Sigmoid colon (tissue), 7 donors: ENCODE results near the gene RPP40. TPM values are rescaled to one million over a fixed set of nuclear protein-coding genes. Genes with fewer than 3 reads are reported as not detected.
A peak's percentile ranks its signal among the peaks of the same experiment; 100 is the strongest.

Experiments
- DNase-seq: peaks from one replicate; pipeline ENCODE4 v3.0.0-alpha.2; 2019
- H3K27ac ChIP-seq, 4 donors: fragments of 200-600 bp; sonication (generic); one replicate each; pipeline ENCODE4 v1.5.1; 2016 to 2019; ENCODE audit warnings: mild to moderate bottlenecking in 1 of 4
- H3K27me3 ChIP-seq, 3 donors: fragments of 200-600 bp; sonication (generic); one replicate each; pipeline ENCODE4 v1.5.1; 2019; ENCODE audit warnings: mild to moderate bottlenecking in 1 of 3
- H3K36me3 ChIP-seq, 4 donors: fragments of 200-600 bp; sonication (generic); one replicate each; pipeline ENCODE4 v1.5.1; 2016 to 2019
- H3K4me1 ChIP-seq, 4 donors: fragments of 200-600 bp; sonication (generic); one replicate each; pipeline ENCODE4 v1.5.1; 2017 to 2019
- H3K4me3 ChIP-seq, 4 donors: fragments of 200-600 bp; sonication (generic); one replicate each; pipeline ENCODE4 v1.5.1; 2017 to 2019; ENCODE audit warnings: mild to moderate bottlenecking in 2 of 4, moderate library complexity in 1 of 4
- H3K9me3 ChIP-seq, 4 donors: fragments of 200-600 bp in 3 of 4; sonication (generic) in 3 of 4; one replicate each; pipeline versions ENCODE4 v1.5.1 to v1.6.1; 2013 to 2019
- CTCF ChIP-seq, 4 experiments: fragments of 450-650 bp in 3 of 4; fragments of 200-600 bp in 1 of 4; IDR thresholded peaks; one replicate each; pipeline ENCODE4 v1.5.1; 2016 to 2019; ENCODE audit warnings: antibody characterized with exemption in 4 of 4, mild to moderate bottlenecking in 3 of 4, moderate library complexity in 2 of 4
- EP300 ChIP-seq, 4 donors: sonication (generic); formaldehyde crosslinking; IDR thresholded peaks; one replicate each; pipeline ENCODE4 v1.6.1; 2017; ENCODE audit warnings: antibody characterized with exemption in 4 of 4
- POLR2A ChIP-seq, 2 donors: fragments of 450-650 bp; IDR thresholded peaks; one replicate each; pipeline ENCODE4 v1.6.1; 2016; ENCODE audit warnings: antibody characterized with exemption in 2 of 2, mild to moderate bottlenecking in 2 of 2, moderate library complexity in 2 of 2
- POLR2AphosphoS5 ChIP-seq, 4 donors: sonication (generic); formaldehyde crosslinking; IDR thresholded peaks; one replicate each; pipeline ENCODE4 v1.6.1; 2017; ENCODE audit warnings: antibody characterized with exemption in 4 of 4
- WGBS, 2 donors: extraction: QIAGEN DNeasy Blood & Tissue Kit; methylation state at CpG; one replicate each; pipeline ENCODE4 v1.1.7; 2013; 5-methylcytosine and 5-hydroxymethylcytosine counted together
- intact Hi-C: fragments of 100-400 bp; cut with DNase I; formaldehyde crosslinking; loops from one replicate; pipeline ENCODE4 v1.15.1; 2023
- polyA plus RNA-seq, 3 donors: library from polyadenylated mRNA; stranded (reverse); fragments of 200-250 nt; gene quantifications; one replicate each; pipeline ENCODE4 v1.2.3, GENCODE V29; 2013
- total RNA-seq, 4 donors: library from RNA; depleted of rRNA; stranded (reverse); fragments of >200 nt; gene quantifications; one replicate each; pipeline ENCODE4 v1.1.0, GENCODE V29; 2016
- donor health status: healthy with polysubstance abuse.
- donor health status: Bipolar disorder and iron deficiency.
- donor health status: healthy.

RPP40 gene
- total and polyA plus RNA-seq, 7 donors: 4.2 to 9.7 (median 6.5) TPM

DNA sequence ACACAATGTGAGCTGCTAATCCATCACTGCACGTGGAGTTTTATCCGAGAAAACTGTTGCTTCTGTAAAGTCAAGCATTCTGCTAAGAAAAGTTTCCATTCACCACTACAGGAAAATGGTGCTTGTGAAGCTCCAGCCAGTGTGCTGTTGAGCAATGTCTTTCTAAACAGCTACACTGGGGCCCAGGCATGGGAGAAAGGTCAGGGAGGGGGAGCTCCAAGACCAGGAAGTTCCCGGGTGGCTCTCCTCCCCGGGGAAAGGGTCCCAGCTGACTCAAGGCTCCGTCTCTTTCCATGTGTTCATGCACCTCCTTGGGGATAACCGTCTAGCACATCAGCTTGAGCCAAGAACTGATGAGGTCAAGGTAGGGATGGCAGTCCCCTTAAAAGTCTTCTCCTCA lies 20.5 kb downstream of the RPP40 start:
- no peaks in the 10 kb centered on the region for H3K4me1 ChIP-seq
- peaks cover 0 to 8% (median 3%) of the 10 kb centered on the region in 4 donors for H3K9me3 ChIP-seq
- no peak overlapping the region for H3K4me3 ChIP-seq
- H3K36me3 ChIP-seq: no peaks in the 10 kb centered on the region
- no peaks in the 10 kb centered on the region for H3K27me3 ChIP-seq
- no peak overlapping the region for H3K27ac ChIP-seq
- TF ChIP-seq EP300 (IDR thresholded peaks at IDR 0.05) (no peak), POLR2AphosphoS5 (IDR thresholded peaks at IDR 0.05) (no peak), POLR2A (IDR thresholded peaks at IDR 0.05) (no peak), CTCF (IDR thresholded peaks at IDR 0.05) (no peak)
- WGBS, 2 donors: 85 to 89% methylated on average over 6 of the region's 6 CpGs
- no peak for DNase-seq
- intact Hi-C loops: no loop called here

- H3K4me1 ChIP-seq: no peaks in the 10 kb centered on the region
- peaks cover 0 to 8% (median 3%) of the 10 kb centered on the region in 4 donors for H3K9me3 ChIP-seq
- intact Hi-C loops: no loop called here
- H3K4me3 ChIP-seq: no peak overlapping the region
- 44 to 77% methylated on average over 6 of the region's 6 CpGs for WGBS, 2 donors
- no peak for TF ChIP-seq POLR2A (IDR thresholded peaks at IDR 0.05)
- TF ChIP-seq EP300 (IDR thresholded peaks at IDR 0.05): no peak
- TF ChIP-seq POLR2AphosphoS5 (IDR thresholded peaks at IDR 0.05): no peak
- no peak for TF ChIP-seq CTCF (IDR thresholded peaks at IDR 0.05)
- no peaks in the 10 kb centered on the region for H3K27me3 ChIP-seq
- H3K27ac ChIP-seq: no peak overlapping the region
- DNase-seq: no peak
- no peaks in the 10 kb centered on the region for H3K36me3 ChIP-seq
Measured at GRCh38 chr6:4981761-4982160, 22.1 kb downstream of the RPP40 start.

DNA sequence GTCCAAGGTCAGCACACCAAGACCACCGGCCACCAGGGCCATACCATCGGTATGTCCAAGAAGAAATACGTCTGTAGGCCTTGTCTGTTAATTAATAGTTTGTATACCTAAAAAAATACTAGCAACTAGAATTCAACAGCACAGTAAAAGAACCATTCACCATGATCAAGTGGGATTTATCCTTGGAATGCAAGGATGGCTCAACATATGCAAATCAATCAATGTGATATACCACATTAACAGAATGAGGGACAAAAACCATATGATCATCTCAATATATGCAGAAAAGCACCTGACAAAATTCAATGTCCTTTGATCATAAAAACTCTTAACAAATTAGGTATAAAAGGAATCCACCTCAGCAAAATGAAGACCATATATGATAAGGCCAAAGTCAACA lies 24.4 kb downstream of the RPP40 start:
- no peak for DNase-seq
- peaks cover 0 to 8% (median 3%) of the 10 kb centered on the region in 4 donors for H3K9me3 ChIP-seq
- H3K4me1 ChIP-seq: peaks cover 0 to 11% (median 5%) of the 10 kb centered on the region in 4 donors
- TF ChIP-seq POLR2AphosphoS5 (IDR thresholded peaks at IDR 0.05): no peak
- no peak for TF ChIP-seq EP300 (IDR thresholded peaks at IDR 0.05)
- TF ChIP-seq POLR2A (IDR thresholded peaks at IDR 0.05): no peak
- TF ChIP-seq CTCF (IDR thresholded peaks at IDR 0.05): no peak
- no peaks in the 10 kb centered on the region for H3K27me3 ChIP-seq
- WGBS, 2 donors: 66 to 77% methylated on average over 3 of the region's 3 CpGs
- H3K4me3 ChIP-seq: no peak overlapping the region
- intact Hi-C loops: no loop called here
- H3K27ac ChIP-seq: no peak overlapping the region
- no peaks in the 10 kb centered on the region for H3K36me3 ChIP-seq

DNA sequence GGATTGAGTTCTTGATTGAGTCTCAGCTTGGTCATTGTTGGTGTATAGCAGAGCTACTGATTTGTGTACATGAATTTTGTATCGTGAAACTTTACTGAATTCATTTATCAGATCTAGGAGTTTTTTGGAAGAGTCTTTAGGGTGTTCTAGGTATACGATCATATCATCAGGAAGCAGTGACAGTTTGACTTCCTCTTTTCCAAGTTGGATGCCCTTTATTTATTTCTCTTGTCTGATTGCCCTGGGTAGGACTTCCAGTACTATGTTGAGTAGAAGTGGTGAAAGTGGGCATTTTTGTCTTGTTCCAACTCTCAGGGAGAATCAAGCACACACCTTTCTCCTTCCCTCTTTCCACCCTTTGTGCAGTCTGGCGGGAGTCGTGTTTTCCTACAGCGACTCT lies 26.4 kb downstream of the RPP40 start:
- TF ChIP-seq POLR2AphosphoS5 (IDR thresholded peaks at IDR 0.05): no peak
- no peak for TF ChIP-seq POLR2A (IDR thresholded peaks at IDR 0.05)
- TF ChIP-seq EP300 (IDR thresholded peaks at IDR 0.05): no peak
- no peak for TF ChIP-seq CTCF (IDR thresholded peaks at IDR 0.05)

GRCh38 chr6:4975506-4975905 lies 28.3 kb downstream of the RPP40 start:
- intact Hi-C loops: no loop called here

More for the DNA sequence above, 26.4 kb downstream of the RPP40 start:
- Histone ChIP-seq H3K27me3 (no peaks in the 10 kb centered on the region), H3K27ac (no peak overlapping the region), H3K36me3 (no peaks in the 10 kb centered on the region), H3K9me3 (peaks cover 0 to 8% (median 3%) of the 10 kb centered on the region in 4 donors), H3K4me3 (no peak overlapping the region), H3K4me1 (peaks cover 0 to 21% (median 14%) of the 10 kb centered on the region in 4 donors)
- no peak for DNase-seq
- WGBS, 2 donors: 65 to 75% methylated on average over 5 of the region's 5 CpGs
- intact Hi-C loops: no loop called here

More at GRCh38 chr6:4975506-4975905, 28.3 kb downstream of the RPP40 start:
- Histone ChIP-seq H3K4me1 (peaks cover 0 to 34% (median 19%) of the 10 kb centered on the region in 4 donors), H3K36me3 (no peaks in the 10 kb centered on the region), H3K27ac (peak overlapping the region in 2 of 4 donors; percentile 72 to 77), H3K4me3 (no peak overlapping the region), H3K27me3 (no peaks in the 10 kb centered on the region), H3K9me3 (peaks cover 0 to 8% (median 3%) of the 10 kb centered on the region in 4 donors)
- TF ChIP-seq POLR2AphosphoS5 (IDR thresholded peaks at IDR 0.05) (no peak), CTCF (IDR thresholded peaks at IDR 0.05) (no peak), POLR2A (IDR thresholded peaks at IDR 0.05) (no peak), EP300 (IDR thresholded peaks at IDR 0.05) (no peak)
- 79 to 83% methylated on average over 3 of the region's 3 CpGs for WGBS, 2 donors
- DNase-seq: no peak
